NCI-H187 (cell line): Measurements from ENCODE around the gene XRN1.

Source experiments
- DNase-seq, 2 experiments: peaks; one replicate each; lab custom pipeline; 2025; lab: John Stamatoyannopoulos, UW

Gene XRN1

DNA sequence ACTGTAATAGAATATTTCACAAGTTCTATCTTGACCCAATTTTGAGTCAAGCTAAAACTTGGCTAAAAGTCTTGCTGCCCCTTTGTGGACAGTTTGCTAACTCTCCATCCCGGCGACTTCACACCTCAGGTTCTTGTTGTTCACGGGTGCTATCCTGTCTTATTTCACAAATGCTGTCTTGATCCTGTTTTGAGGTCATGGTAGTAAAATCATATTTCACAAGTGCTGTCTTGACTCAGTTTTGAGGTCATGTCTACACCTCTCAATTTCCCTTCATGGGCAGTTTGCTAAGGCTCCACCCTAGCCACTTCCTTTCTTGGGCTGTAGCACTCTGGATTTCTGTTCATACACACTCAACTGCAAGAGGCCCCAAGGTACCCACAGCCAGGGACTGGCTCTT lies 177.4 kb downstream of the XRN1 start:
- DNase-seq: no peak

DNA sequence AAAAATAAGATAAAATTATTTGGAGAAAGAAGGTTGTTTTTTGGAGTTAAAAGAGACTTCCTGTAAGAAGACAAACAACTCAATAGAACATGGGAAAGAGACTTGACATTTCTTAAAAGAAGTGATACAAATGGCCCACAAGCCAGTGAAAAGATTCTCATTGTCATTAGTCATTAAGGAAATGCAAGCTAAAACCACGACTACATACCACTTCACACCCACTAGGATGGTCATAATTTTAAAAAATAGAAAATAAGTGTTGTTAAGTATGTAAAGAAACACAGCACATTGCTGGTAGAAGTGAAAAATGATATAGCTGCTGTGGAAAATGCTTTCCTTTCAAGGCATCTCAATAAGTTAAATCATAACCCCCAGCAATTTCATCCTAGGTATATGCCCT lies 178.1 kb downstream of the XRN1 start:
- no peak for DNase-seq

DNA sequence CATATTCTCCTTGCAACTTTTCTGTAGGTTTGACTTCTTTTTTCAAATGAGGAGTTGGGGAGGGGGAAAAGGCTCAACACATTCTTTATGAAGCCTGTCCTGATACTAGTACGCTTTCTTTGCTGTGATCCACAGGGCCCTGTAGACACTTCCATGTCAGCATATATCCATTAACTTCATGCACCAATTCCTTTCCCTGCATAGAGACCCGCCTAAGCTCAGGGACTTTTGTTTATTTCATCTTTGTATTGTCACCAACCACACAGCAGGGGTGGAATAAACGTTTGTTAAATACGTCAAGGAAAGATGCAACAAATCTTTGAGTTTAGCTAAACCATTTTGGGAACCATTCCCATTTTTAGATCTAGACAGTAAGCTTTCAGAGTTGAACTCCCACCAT lies 179.4 kb downstream of the XRN1 start:
- no peak for DNase-seq

DNA sequence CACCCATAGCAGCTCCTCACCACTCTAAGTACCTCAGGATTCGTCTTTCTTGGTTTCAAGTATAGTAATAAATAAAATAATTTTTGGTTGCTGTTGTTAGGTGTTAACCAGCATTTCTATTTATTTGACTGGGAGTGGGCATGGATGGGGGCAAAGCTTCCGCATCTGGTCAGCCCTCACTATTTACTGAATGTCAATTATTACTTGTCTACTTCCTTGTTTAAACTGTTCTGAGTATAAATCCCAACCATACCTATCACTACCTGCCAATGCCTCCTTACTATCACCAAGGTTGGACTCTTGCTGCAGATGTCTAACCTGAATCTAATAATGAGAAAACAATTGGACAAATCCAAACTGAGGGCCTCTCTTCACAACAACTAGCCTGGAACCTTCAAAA lies 180.6 kb downstream of the XRN1 start:
- no peak for DNase-seq

DNA sequence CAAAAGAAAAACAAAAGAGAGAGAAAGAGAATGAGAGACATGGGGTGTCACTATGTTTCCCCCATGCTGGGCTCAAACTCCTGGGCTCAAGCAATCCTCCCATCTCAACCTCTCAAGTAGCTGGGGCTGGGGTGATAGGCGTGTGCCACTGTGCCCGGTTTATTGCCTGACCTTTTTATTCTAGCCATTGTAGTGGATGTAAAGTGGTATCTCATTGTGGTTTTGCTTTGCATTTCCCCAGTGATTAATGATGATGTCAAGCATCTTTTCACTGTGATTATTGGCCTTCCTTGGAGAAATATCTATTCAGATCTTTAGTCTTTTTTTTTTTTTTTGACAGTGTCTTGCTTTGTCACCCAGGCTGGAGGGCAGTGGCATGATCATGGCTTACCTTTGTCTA lies 184.7 kb downstream of the XRN1 start:
- DNase-seq: no peak

DNA sequence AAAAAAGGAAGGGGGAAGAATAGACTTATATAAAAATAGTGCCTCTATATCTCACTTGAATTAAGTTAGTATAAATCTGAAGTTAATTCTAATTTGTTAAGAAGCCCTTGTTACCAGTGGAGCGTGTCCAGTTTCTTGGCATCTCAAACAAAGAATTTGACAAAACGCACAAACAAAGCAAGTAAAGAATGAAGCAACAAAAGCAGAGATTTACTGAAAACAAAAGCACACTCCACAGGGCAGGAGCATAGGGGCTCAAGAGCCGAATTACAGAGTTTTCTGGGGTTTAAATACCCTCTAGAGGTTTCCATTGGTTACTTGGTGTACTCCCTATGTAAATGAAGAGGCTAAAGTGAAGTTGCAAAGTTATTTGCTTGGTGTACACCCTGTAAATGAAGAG lies 188.5 kb downstream of the XRN1 start:
- no peak for DNase-seq

DNA sequence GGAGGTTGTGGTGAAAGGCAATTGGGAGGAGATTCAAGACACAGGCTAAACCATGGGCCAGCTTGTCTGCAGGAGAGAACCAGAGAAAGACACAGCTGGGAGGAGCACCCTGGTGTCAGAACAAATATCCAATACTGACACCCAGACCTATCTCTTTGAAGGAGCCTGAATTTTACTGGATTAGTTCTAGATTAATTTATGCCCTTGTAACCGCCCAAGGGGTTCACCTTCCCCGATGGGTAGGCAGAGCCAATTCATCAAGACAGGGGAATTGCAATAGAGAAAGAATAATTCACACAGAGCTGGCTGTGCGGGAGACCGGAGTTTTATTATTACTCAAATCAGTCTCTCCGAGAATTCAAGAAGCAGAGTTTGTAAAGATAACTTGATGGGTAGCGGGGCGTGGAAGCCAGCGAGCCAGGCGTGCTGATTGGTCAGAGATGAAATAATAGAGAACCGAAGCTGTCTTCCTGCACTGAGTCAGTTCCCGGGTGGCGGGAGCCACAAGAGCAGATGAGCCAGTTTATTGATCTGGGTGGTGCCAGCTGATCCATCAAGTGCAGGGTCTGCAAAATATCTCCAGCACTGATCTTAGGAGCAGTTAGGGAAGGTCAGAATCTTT lies 191.0 kb downstream of the XRN1 start:
- DNase-seq: no peak
